ENCODE results near the gene HDHD5. TPM values are rescaled to one million over a fixed set of nuclear protein-coding genes. Genes with fewer than 3 reads are reported as not detected.

The HDHD5 gene
- total RNA-seq, 1 donor from 2014 or later, result 30.2 TPM

DNA sequence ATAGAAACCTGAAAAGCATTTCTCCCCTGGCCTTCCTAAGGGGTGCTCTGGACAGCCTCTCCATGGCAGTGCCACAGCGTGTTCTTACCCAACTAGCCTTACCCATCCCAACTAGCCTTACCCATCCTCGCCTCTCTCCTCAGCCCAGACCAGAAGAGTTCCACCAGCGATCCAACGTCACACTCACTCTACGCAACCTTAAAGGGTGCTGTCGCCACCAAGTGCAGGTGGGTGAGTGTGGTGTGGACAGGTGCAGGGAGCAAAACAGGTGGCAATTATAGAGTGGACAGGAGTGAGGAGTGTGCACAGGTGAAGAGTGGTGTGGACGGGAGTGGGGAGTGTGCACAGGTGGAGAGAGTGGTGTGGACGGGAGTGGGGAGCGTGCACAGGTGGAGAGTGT is 55.7 kb downstream of the HDHD5 start:
- peaks cover 5% of the 10 kb centered on the region for H3K27me3 Mint-ChIP-seq (ENCODE audit: unreplicated experiment)
- no peak overlapping the region for H3K27ac Mint-ChIP-seq (ENCODE audit: unreplicated experiment)
- peaks cover 1% of the 10 kb centered on the region for H3K4me1 Mint-ChIP-seq (ENCODE audit: low read depth, unreplicated experiment)
- TF ChIP-seq, protein P1, sequence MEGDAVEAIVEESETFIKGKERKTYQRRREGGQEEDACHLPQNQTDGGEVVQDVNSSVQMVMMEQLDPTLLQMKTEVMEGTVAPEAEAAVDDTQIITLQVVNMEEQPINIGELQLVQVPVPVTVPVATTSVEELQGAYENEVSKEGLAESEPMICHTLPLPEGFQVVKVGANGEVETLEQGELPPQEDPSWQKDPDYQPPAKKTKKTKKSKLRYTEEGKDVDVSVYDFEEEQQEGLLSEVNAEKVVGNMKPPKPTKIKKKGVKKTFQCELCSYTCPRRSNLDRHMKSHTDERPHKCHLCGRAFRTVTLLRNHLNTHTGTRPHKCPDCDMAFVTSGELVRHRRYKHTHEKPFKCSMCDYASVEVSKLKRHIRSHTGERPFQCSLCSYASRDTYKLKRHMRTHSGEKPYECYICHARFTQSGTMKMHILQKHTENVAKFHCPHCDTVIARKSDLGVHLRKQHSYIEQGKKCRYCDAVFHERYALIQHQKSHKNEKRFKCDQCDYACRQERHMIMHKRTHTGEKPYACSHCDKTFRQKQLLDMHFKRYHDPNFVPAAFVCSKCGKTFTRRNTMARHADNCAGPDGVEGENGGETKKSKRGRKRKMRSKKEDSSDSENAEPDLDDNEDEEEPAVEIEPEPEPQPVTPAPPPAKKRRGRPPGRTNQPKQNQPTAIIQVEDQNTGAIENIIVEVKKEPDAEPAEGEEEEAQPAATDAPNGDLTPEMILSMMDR (IDR thresholded peaks at IDR 0.05; ENCODE audit: partially characterized antibody, unreplicated experiment), result no peak
- peaks cover 9% of the 10 kb centered on the region for H3K36me3 Mint-ChIP-seq (ENCODE audit: unreplicated experiment)
- H3K4me3 Mint-ChIP-seq (ENCODE audit: unreplicated experiment), result no peak overlapping the region
- peaks cover 2% of the 10 kb centered on the region for H3K9me3 Mint-ChIP-seq (ENCODE audit: unreplicated experiment)
- no peak for DNase-seq

- Mint-ChIP-seq H3K4me1 (ENCODE audit: low read depth, unreplicated experiment) (peaks cover 6% of the 10 kb centered on the region), H3K9me3 (ENCODE audit: unreplicated experiment) (peaks cover 2% of the 10 kb centered on the region), H3K36me3 (ENCODE audit: unreplicated experiment) (peaks cover 9% of the 10 kb centered on the region), H3K4me3 (ENCODE audit: unreplicated experiment) (no peak overlapping the region), H3K27ac (ENCODE audit: unreplicated experiment) (no peak overlapping the region), H3K27me3 (ENCODE audit: unreplicated experiment) (peaks cover 5% of the 10 kb centered on the region)
- TF ChIP-seq, protein P1 (IDR thresholded peaks at IDR 0.05; ENCODE audit: partially characterized antibody, unreplicated experiment), result no peak
- no peak for DNase-seq
Measured at GRCh38 chr22:17102297-17102667, 56.8 kb downstream of the HDHD5 start.

DNA sequence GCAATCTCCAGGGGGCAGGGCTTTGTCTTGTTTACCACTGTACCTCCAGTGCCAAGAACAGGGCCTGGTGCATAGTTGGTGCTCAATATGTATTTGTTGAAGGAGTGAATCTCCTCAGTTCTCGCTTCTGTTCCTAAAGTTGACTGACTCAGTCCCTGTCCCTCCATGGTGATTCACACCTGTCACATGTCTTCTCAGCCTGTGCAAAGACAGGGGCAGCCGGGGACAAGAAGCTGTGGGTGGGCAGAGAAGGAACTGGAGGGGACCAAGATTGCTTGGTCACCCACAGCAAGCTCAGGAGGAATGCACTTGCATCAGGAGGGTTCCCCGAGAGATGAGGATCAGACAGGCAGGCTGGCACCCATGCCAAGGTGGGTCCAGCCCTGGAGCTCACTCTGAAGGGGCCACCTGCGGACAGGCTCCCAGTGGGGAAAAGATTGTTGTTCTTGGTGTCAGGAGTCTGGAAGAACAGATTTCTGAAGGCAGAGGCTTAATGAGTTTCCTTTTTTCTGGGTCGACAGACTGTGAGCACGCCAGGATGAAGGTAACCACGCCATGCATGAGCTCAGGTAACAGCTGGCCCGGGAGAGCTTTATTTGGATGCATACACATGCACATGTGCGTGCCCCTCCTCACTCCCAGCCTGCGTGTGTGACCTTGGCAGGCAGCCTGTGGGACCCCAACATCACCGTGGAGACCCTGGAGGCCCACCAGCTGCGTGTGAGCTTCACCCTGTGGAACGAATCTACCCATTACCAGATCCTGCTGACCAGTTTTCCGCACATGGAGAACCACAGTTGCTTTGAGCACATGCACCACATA is 57.4 kb downstream of the HDHD5 start:
- DNase-seq, result no peak

DNA sequence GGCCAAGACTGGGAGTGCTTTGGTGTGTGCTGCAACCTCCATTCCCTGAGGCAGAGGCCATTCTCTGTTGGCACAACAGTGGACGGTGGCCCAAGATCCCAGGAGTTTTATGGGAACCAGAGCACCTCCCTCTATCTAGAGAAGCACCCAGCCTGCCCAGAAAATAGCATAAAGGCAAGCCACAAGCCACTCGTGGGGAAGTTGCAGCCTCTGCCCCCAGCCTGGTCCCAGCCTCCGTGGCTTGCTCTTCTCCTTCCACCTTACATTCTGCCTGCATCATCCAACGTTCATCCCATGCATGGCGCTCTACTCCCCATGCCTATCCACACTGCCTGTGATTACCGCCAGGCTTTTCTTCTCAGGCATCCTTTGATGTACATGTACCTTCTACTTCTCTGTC is 58.5 kb downstream of the HDHD5 start:
- Mint-ChIP-seq H3K36me3 (ENCODE audit: unreplicated experiment) (peaks cover 9% of the 10 kb centered on the region), H3K4me3 (ENCODE audit: unreplicated experiment) (no peak overlapping the region), H3K9me3 (ENCODE audit: unreplicated experiment) (peaks cover 2% of the 10 kb centered on the region), H3K4me1 (ENCODE audit: low read depth, unreplicated experiment) (peaks cover 13% of the 10 kb centered on the region), H3K27me3 (ENCODE audit: unreplicated experiment) (peaks cover 5% of the 10 kb centered on the region), H3K27ac (ENCODE audit: unreplicated experiment) (no peak overlapping the region)
- TF ChIP-seq, protein P1 (IDR thresholded peaks at IDR 0.05; ENCODE audit: partially characterized antibody, unreplicated experiment), result no peak
- DNase-seq, result no peak

More for the DNA sequence above, 57.4 kb downstream of the HDHD5 start:
- Mint-ChIP-seq H3K27me3 (ENCODE audit: unreplicated experiment) (peaks cover 5% of the 10 kb centered on the region), H3K9me3 (ENCODE audit: unreplicated experiment) (peaks cover 2% of the 10 kb centered on the region), H3K36me3 (ENCODE audit: unreplicated experiment) (peaks cover 9% of the 10 kb centered on the region), H3K4me1 (ENCODE audit: low read depth, unreplicated experiment) (peaks cover 10% of the 10 kb centered on the region), H3K4me3 (ENCODE audit: unreplicated experiment) (no peak overlapping the region), H3K27ac (ENCODE audit: unreplicated experiment) (no peak overlapping the region)
- TF ChIP-seq, protein P1 (IDR thresholded peaks at IDR 0.05; ENCODE audit: partially characterized antibody, unreplicated experiment), result no peak

GRCh38 chr22:17098379-17098819 is 60.7 kb downstream of the HDHD5 start:
- H3K4me1 Mint-ChIP-seq (ENCODE audit: low read depth, unreplicated experiment), result peaks cover 17% of the 10 kb centered on the region
- peaks cover 5% of the 10 kb centered on the region for H3K27me3 Mint-ChIP-seq (ENCODE audit: unreplicated experiment)
- TF ChIP-seq, protein P1 (IDR thresholded peaks at IDR 0.05; ENCODE audit: partially characterized antibody, unreplicated experiment), result no peak
- no peak for DNase-seq
- no peak overlapping the region for H3K27ac Mint-ChIP-seq (ENCODE audit: unreplicated experiment)
- no peak overlapping the region for H3K4me3 Mint-ChIP-seq (ENCODE audit: unreplicated experiment)
- H3K9me3 Mint-ChIP-seq (ENCODE audit: unreplicated experiment), result peaks cover 2% of the 10 kb centered on the region
- H3K36me3 Mint-ChIP-seq (ENCODE audit: unreplicated experiment), result peaks cover 9% of the 10 kb centered on the region
